Forelimb muscle (tissue), 1 donor: ENCODE data around the gene EPB41L4B. TPM values are rescaled to one million over a fixed set of nuclear protein-coding genes. Genes with fewer than 3 reads are reported as not detected.

ENCODE experiments used
- DNase-seq: peaks from one replicate; pipeline ENCODE4 v3.0.0-alpha.2; 2013; ENCODE audit warnings: low read depth
- polyA plus RNA-seq: library from polyadenylated mRNA; unstranded; fragments of 120-200 nt; gene quantifications from one replicate; pipeline ENCODE4 v1.2.1, GENCODE V29; 2013; ENCODE audit not compliant: insufficient read length

The EPB41L4B gene
- polyA plus RNA-seq, 1 donor, result 10.7 TPM

- DNase-seq, result no peak
Observed at GRCh38 chr9:109122726-109123621, 197.9 kb downstream of the EPB41L4B start.

Other genes with a start within 250 kb of the EPB41L4B start
- 45.4 TPM for gene TMEM245, start 201.1 kb downstream of the EPB41L4B start, polyA plus RNA-seq
- 1.4 TPM for gene FRRS1L, start 153.8 kb downstream of the EPB41L4B start, polyA plus RNA-seq
- gene PTPN3, start 177.2 kb upstream of the EPB41L4B start, polyA plus RNA-seq, result 2.1 TPM